K562 (cell line): ENCODE measurements around the gene CARD9. TPM values are rescaled to one million over a fixed set of nuclear protein-coding genes. Genes with fewer than 3 reads are reported as not detected.

ENCODE experiments used
- ATAC-seq: fragments of 200-7000 bp; cut with Tn5 transposase; 3 replicates; pipeline ENCODE4 v1.9.1; 2020; ENCODE audit warnings: moderate library complexity
- BruUV-seq: library from RNA; stranded (reverse); fragments of 400-500 nt; replicated peaks from 2 replicates; lab custom pipeline; 2021; lab: Mats Ljungman, UMichigan
- CTCF ChIA-PET: fragments of 300-600 bp; formaldehyde crosslinking; extraction: SDS; loops from one replicate; lab custom pipeline; 2021; ENCODE audit warnings: low intra/inter-chr PET ratio; lab: Yijun Ruan, JAX
- POLR2A ChIA-PET: fragments of 300-600, 350-650 bp; sonication (Branson Sonifier 250); formaldehyde crosslinking; extraction: SDS; loops from one replicate; lab custom pipeline; 2021; ENCODE audit warnings: antibody characterized with exemption, inconsistent platforms; lab: Yijun Ruan, JAX
- DNase-seq, 4 experiments: peaks; one replicate each; pipeline versions ENCODE4 v3.0.0 to v3.0.0-alpha.2; 2011 to 2018; ENCODE audit warnings: low spot score in 3 of 4, mixed read lengths in 3 of 4; ENCODE audit errors: extremely low read depth in 1 of 4
- FAIRE-seq: peaks from 2 replicates; lab custom pipeline; 2011; peaks lifted over from hg19 to GRCh38; lab: Jason Lieb, UNC
- H2AFZ ChIP-seq: 2 replicates; pipeline ENCODE4 v1.6.0; 2011; ENCODE audit warnings: low read depth, low read length, control low read depth, inconsistent platforms
- H3K27ac ChIP-seq: fragments of 200-600 bp; 3 replicates; pipeline ENCODE4 v1.8.0; 2011; ENCODE audit warnings: low read depth, mild to moderate bottlenecking, control low read depth, inconsistent platforms, low read length, moderate library complexity, mixed read lengths; ENCODE audit errors: extremely low read depth
- H3K27me3 ChIP-seq, 2 experiments: fragments of 300-600 bp in 1 of 2; 2 replicates in 1 of 2; 3 replicates in 1 of 2; pipeline versions ENCODE4 v1.6.0 to v1.8.0; 2011; ENCODE audit warnings: inconsistent platforms in 2 of 2, low read length in 2 of 2, mild to moderate bottlenecking in 1 of 2, mixed read lengths in 1 of 2, moderate library complexity in 1 of 2; ENCODE audit not compliant: control insufficient read depth in 2 of 2, insufficient read depth in 2 of 2
- H3K36me3 ChIP-seq: fragments of 300-600 bp; 3 replicates; pipeline ENCODE4 v1.8.0; 2011; ENCODE audit warnings: mild to moderate bottlenecking, low read length, inconsistent platforms; ENCODE audit not compliant: control insufficient read depth, insufficient read depth
- H3K4me1 ChIP-seq, 2 experiments: fragments of 200-600 bp in 1 of 2; replicated peaks in 1 of 2; 2 replicates in 1 of 2; 3 replicates in 1 of 2; pipeline versions ENCODE4 v1.5.1 to v1.8.0; 2011; ENCODE audit warnings: inconsistent platforms in 2 of 2, low read length in 2 of 2, mild to moderate bottlenecking in 1 of 2, mixed read lengths in 1 of 2, moderate library complexity in 1 of 2; ENCODE audit not compliant: control insufficient read depth in 2 of 2, insufficient read depth in 2 of 2
- H3K4me2 ChIP-seq: 2 replicates; pipeline ENCODE4 v1.6.1; 2011; ENCODE audit warnings: low read length, control low read depth, inconsistent platforms, mixed read lengths; ENCODE audit not compliant: insufficient read depth
- H3K4me3 ChIP-seq: fragments of 200-600 bp; sonication (generic), shearing (Covaris generic); 2 replicates; pipeline ENCODE4 v1.5.1; 2016; ENCODE audit warnings: control low read depth, inconsistent platforms
- H3K79me2 ChIP-seq: fragments of 200-600 bp; 3 replicates; pipeline ENCODE4 v1.8.0; 2011; ENCODE audit warnings: low read length, inconsistent platforms; ENCODE audit not compliant: control insufficient read depth, insufficient read depth
- H3K9ac ChIP-seq, 2 experiments: 2 replicates each; pipeline versions ENCODE4 v1.6.0 to v1.6.1; 2011; ENCODE audit warnings: low read depth in 2 of 2, low read length in 2 of 2, control low read depth in 1 of 2, inconsistent platforms in 1 of 2, mild to moderate bottlenecking in 1 of 2, mixed read lengths in 1 of 2; ENCODE audit not compliant: insufficient read depth in 1 of 2
- H3K9me1 ChIP-seq: one replicate; pipeline ENCODE4 v1.6.0; 2011; ENCODE audit warnings: inconsistent platforms, mild to moderate bottlenecking, low read length, moderate library complexity; ENCODE audit not compliant: control insufficient read depth, insufficient read depth
- H3K9me3 ChIP-seq: replicated peaks from 2 replicates; pipeline ENCODE4 v1.5.1; 2011; ENCODE audit warnings: low read depth, low read length, inconsistent platforms; ENCODE audit not compliant: control insufficient read depth, insufficient read depth
- H4K20me1 ChIP-seq: replicated peaks from 2 replicates; pipeline ENCODE4 v1.6.1; 2011; ENCODE audit warnings: low read length, inconsistent platforms, mixed read lengths; ENCODE audit not compliant: control insufficient read depth, insufficient read depth
- BHLHE40 ChIP-seq: IDR thresholded peaks from 2 replicates; pipeline ENCODE4 v1.6.1; 2011; ENCODE audit warnings: low read length, improper control_type of control experiment
- ELF1 ChIP-seq: fragments of 200-800 bp; sonication (Bioruptor generic); IDR thresholded peaks from 2 replicates; pipeline ENCODE4 v1.6.1; 2016; ENCODE audit warnings: missing genetic modification characterization, missing compliant biosample characterization
- MITF ChIP-seq: IDR thresholded peaks from 2 replicates; pipeline ENCODE4 v1.6.1; 2014; ENCODE audit warnings: antibody characterized with exemption
- PCBP1 ChIP-seq: fragments of 200-400 bp; formaldehyde crosslinking; IDR thresholded peaks from 2 replicates; pipeline ENCODE4 v1.6.1; 2018; ENCODE audit warnings: mild to moderate bottlenecking, low read depth, low read length; ENCODE audit not compliant: poor library complexity, severe bottlenecking
- POLR2G ChIP-seq: fragments of 200-400 bp; formaldehyde crosslinking; IDR thresholded peaks from 2 replicates; pipeline ENCODE4 v1.6.1; 2017; ENCODE audit warnings: low read depth, mild to moderate bottlenecking, antibody characterized with exemption, low read length, moderate library complexity
- PTTG1 ChIP-seq: fragments of 450-650 bp; IDR thresholded peaks from 2 replicates; pipeline ENCODE4 v1.6.1; 2016; ENCODE audit warnings: low read depth, mild to moderate bottlenecking, missing genetic modification characterization, missing compliant biosample characterization
- SETDB1 ChIP-seq: IDR thresholded peaks from one replicate; pipeline ENCODE4 v1.6.1; 2012; ENCODE audit warnings: low read length, control low read depth, inconsistent platforms
- SMAD3 ChIP-seq: fragments of 450-650 bp; formaldehyde crosslinking; conservative IDR thresholded peaks from 2 replicates; pipeline ENCODE4 v1.4.0; 2020; ENCODE audit warnings: mild to moderate bottlenecking
- SMAD4 ChIP-seq: fragments of 250-450 bp; sonication (Bioruptor Pico); conservative IDR thresholded peaks from 2 replicates; pipeline ENCODE4 v1.8.0; 2021; ENCODE audit warnings: inconsistent platforms, mild to moderate bottlenecking, moderate library complexity
- YY1 ChIP-seq, 3 experiments: IDR thresholded peaks; 2 replicates each; pipeline ENCODE4 v1.6.1; 2011; ENCODE audit warnings: low read length in 2 of 3, mild to moderate bottlenecking in 2 of 3, moderate library complexity in 2 of 3, borderline replicate concordance in 1 of 3, control low read depth in 1 of 3, low read depth in 1 of 3; ENCODE audit not compliant: insufficient read depth in 3 of 3, insufficient replicate concordance in 2 of 3, control insufficient read depth in 1 of 3, insufficient read length in 1 of 3; ENCODE audit errors: extremely low read depth in 1 of 3
- ZBTB1 ChIP-seq: sonication (generic); formaldehyde crosslinking; IDR thresholded peaks from 2 replicates; pipeline ENCODE4 v1.8.1; 2023; ENCODE audit warnings: missing genetic modification reagents, low read depth, mild to moderate bottlenecking, borderline replicate concordance
- ZNF384 ChIP-seq: IDR thresholded peaks from 2 replicates; pipeline ENCODE4 v1.6.1; 2012; ENCODE audit warnings: low read depth, low read length, improper control_type of control experiment
- ZNF436 ChIP-seq: fragments of 250-450, 450-650 bp; sonication (Bioruptor Pico); formaldehyde crosslinking; IDR thresholded peaks from 2 replicates; pipeline ENCODE4 v1.7.0; 2020; ENCODE audit warnings: mild to moderate bottlenecking
- WGBS: fragments of 100-300 bp; shearing (Covaris generic); methylation state at CpG from one replicate; pipeline ENCODE4 v1.1.6; 2016; ENCODE audit warnings: low coverage, mixed read lengths; ENCODE audit not compliant: insufficient coverage; ENCODE audit errors: missing lambda C conversion rate; 5-methylcytosine and 5-hydroxymethylcytosine counted together
- in situ Hi-C: fragments of 300-500 bp; cut with MboI; formaldehyde crosslinking; loops from 4 replicates; pipeline ENCODE4 v1.15.0; 2018; ENCODE audit warnings: inconsistent platforms, mixed read lengths
- intact Hi-C: fragments of 100-400 bp; cut with micrococcal nuclease; formaldehyde crosslinking; loops from 2 replicates; pipeline ENCODE4 v1.14.2; 2022
- polyA plus RNA-seq, 8 experiments: library from polyadenylated mRNA; depleted of rRNA in 4 of 8; stranded (reverse) in 5 of 8; unstranded in 3 of 8; fragments of >200 nt; fragmentation: Nextera tagmentation in 2 of 8; fragmentation: Illumina TruSeq in 1 of 8; extraction: Ambion mirVana in 2 of 8; extraction: Trizol in 1 of 8; gene quantifications; 2 replicates each; pipeline versions ENCODE4 v1.2.1 to v1.2.3, GENCODE V29; 2011 to 2014; ENCODE audit warnings: inconsistent platforms in 1 of 8, missing spikeins in 1 of 8
- total RNA-seq, 7 experiments: library from RNA; depleted of rRNA in 6 of 7; stranded (reverse); fragments of >200 nt in 6 of 7; fragmentation: Illumina TruSeq in 2 of 7; extraction: Trizol in 2 of 7; gene quantifications; 2 replicates each; pipeline versions ENCODE4 v1.2.1 to v1.2.3, GENCODE V29; 2011 to 2021; ENCODE audit warnings: low replicate concordance in 1 of 7
- TF ChIP-seq, protein P1 (sequence below), 3 experiments: IDR thresholded peaks in 2 of 3; conservative IDR thresholded peaks in 1 of 3; 2 replicates each; pipeline ENCODE4 v1.5.1; 2011 to 2012; ENCODE audit warnings: low read length in 3 of 3, mild to moderate bottlenecking in 3 of 3, control low read depth in 2 of 3, improper control_type of control experiment in 1 of 3, inconsistent platforms in 1 of 3, low read depth in 1 of 3, mixed read lengths in 1 of 3, moderate library complexity in 1 of 3; ENCODE audit not compliant: insufficient read depth in 2 of 3

CARD9 gene
- total and polyA plus RNA-seq, 9 of the 15 experiments (the other 6 are each of a cell fraction or from before 2014, with no cell fraction given) = 1.7 to 53.0 (median 9.7) TPM

- H2AFZ ChIP-seq = peak overlapping the region; percentile 51; the same call in 1 of the 2 replicates
- H3K36me3 ChIP-seq = peaks cover 38% of the 10 kb centered on the region; the same call in 1 of the 3 replicates
- H3K4me1 ChIP-seq = peaks cover 11 to 91% of the 10 kb centered on the region in 2 experiments
- ATAC-seq = no peak
- TSS peak; percentile 87 for BruUV-seq
- peak overlapping the region; percentile 85; the same call in 1 of the 2 replicates for H3K4me2 ChIP-seq
- no peaks in the 10 kb centered on the region; the same call in 2 of the 3 replicates for H3K79me2 ChIP-seq
- CTCF ChIA-PET = interaction anchor here (0.7 to 1.5 kb wide), 3 partner anchors 19 to 36 kb away, joined by 3 to 9 read pairs (median 4); no protein-coding TSS in a partner anchor
- whole genome bisulfite sequencing = 66% methylated on average over 26 of the region's 54 CpGs
- POLR2A ChIA-PET = interaction anchor here (0.6 to 1.7 kb wide), 11 partner anchors 9 to 194 kb away, joined by 3 to 11 read pairs (median 4); partner anchors contain the start of gene CARD9
- H4K20me1 ChIP-seq = no peaks in the 10 kb centered on the region
- intact Hi-C loops (no loop called here), in situ Hi-C loops (no loop called here)
- H3K27me3 ChIP-seq = no peaks in the 10 kb centered on the region
- H3K9ac ChIP-seq = peak overlapping the region; percentile 34 to 83; a peak in 3 of 4 replicates
- FAIRE-seq = no peak
- no peaks in the 10 kb centered on the region for H3K9me1 ChIP-seq
- DNase-seq = peak in 2 of 4 experiments; percentile 29 to 38
- H3K9me3 ChIP-seq = no peaks in the 10 kb centered on the region
- peak overlapping the region; percentile 99; the same call in 1 of the 2 replicates for H3K4me3 ChIP-seq
- H3K27ac ChIP-seq = peak overlapping the region; percentile 97
- TF ChIP-seq SMAD3 (CRISPR knock-in tag) (no peak; the same call in 1 of the 2 replicates), ZNF436 (CRISPR knock-in tag) (no peak), ZBTB1 (CRISPR knock-in tag) (no peak), POLR2G (peak; percentile 68), MITF (no peak), BHLHE40 (no peak), SETDB1 (no peak), ZNF384 (no peak), PTTG1 (tag) (no peak), YY1 (IDR thresholded peaks at IDR 0.05; ENCODE audit: borderline replicate concordance in 1 of 3, control insufficient read depth in 1 of 3, extremely low read depth in 1 of 3, insufficient read depth in 3 of 3, insufficient read length in 1 of 3, insufficient replicate concordance in 2 of 3, low read depth in 1 of 3, low read length in 2 of 3) (no peak), ELF1 (tag) (peak; percentile 55), SMAD4 (0 out of 2 replicates have a peak, but pooled peaks have one; percentile 48), PCBP1 (peak; percentile 37)
- TF ChIP-seq, protein P1, sequence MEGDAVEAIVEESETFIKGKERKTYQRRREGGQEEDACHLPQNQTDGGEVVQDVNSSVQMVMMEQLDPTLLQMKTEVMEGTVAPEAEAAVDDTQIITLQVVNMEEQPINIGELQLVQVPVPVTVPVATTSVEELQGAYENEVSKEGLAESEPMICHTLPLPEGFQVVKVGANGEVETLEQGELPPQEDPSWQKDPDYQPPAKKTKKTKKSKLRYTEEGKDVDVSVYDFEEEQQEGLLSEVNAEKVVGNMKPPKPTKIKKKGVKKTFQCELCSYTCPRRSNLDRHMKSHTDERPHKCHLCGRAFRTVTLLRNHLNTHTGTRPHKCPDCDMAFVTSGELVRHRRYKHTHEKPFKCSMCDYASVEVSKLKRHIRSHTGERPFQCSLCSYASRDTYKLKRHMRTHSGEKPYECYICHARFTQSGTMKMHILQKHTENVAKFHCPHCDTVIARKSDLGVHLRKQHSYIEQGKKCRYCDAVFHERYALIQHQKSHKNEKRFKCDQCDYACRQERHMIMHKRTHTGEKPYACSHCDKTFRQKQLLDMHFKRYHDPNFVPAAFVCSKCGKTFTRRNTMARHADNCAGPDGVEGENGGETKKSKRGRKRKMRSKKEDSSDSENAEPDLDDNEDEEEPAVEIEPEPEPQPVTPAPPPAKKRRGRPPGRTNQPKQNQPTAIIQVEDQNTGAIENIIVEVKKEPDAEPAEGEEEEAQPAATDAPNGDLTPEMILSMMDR (IDR thresholded peaks at IDR 0.05 in 2 of 3, conservative IDR thresholded peaks at IDR 0.05 in 1 of 3; ENCODE audit: insufficient read depth in 2 of 3, low read depth in 1 of 3, low read length in 3 of 3) = peak in 1 of 3 experiments; percentile 11; a peak in 1 of 6 replicates
Observed at GRCh38 chr9:136363949-136364748, 9.3 kb downstream of the CARD9 start.
